ENCODE results near the gene ZNF614.
"Not testable (repeated sequence)": the region's sequence is repeated elsewhere in the genome, so short reads cannot be mapped to it uniquely, and the experiment has no call there.

Gene ZNF614

DNA sequence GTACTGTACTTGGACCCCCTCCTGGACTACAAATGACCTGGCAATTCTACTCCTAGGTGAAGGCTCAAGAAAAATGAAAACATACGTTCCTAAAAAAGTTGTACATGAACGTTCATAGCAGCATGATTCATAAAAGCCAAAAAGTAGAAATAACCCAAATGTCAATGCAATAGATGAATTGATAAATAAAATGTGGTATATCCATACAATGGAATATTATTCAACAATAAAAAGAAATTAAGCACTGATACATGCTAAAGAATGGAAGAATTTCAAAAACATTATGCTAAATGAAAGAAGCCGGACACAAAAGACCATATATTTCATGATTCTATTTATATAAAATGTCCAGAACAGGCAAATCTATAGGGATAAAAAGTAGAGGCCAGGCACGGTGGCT is 11.0 kb upstream of the ZNF614 start:
- Histone ChIP-seq H2BK12ac (ENCODE audit: low read length) (no peak overlapping the region), H3K9ac (ENCODE audit: low read depth, low read length, poor library complexity) (no peak overlapping the region), H2AFZ (ENCODE audit: low read length) (no peak overlapping the region), H3K27me3 (ENCODE audit: control insufficient read depth in 3 of 3, insufficient read depth in 3 of 3, low read depth in 1 of 3, low read length in 3 of 3) (no peaks in the 10 kb centered on the region), H3K27ac (replicated peaks; ENCODE audit: low read length) (no peak overlapping the region), H3K4me1 (ENCODE audit: control insufficient read depth in 2 of 2, insufficient read depth in 1 of 2, low read depth in 1 of 2, low read length in 2 of 2) (no peaks in the 10 kb centered on the region), H4K91ac (ENCODE audit: low read depth, low read length, poor library complexity) (no peak overlapping the region), H2BK5ac (ENCODE audit: low read length) (no peak overlapping the region), H3K4me2 (ENCODE audit: insufficient read depth, low read length, poor library complexity, severe bottlenecking) (no peak overlapping the region), H2AK5ac (ENCODE audit: low read depth, low read length) (no peak overlapping the region), H3K79me1 (ENCODE audit: low read depth, low read length) (no peaks in the 10 kb centered on the region), H3K18ac (ENCODE audit: low read length) (no peak overlapping the region), H3K4ac (ENCODE audit: low read length) (no peak overlapping the region), H3K14ac (ENCODE audit: low read length) (no peak overlapping the region), H3K4me3 (ENCODE audit: low read length in 2 of 2) (no peak overlapping the region), H2BK15ac (ENCODE audit: low read length) (no peak overlapping the region), H4K8ac (ENCODE audit: low read depth, low read length) (no peak overlapping the region), H2BK120ac (ENCODE audit: low read depth, low read length) (no peak overlapping the region), H3K9me3 (replicated peaks in 1 of 2; ENCODE audit: control insufficient read depth in 2 of 2, insufficient read depth in 1 of 2, low read depth in 1 of 2, low read length in 2 of 2) (peaks cover 37 to 90% of the 10 kb centered on the region in 2 donors), H3K36me3 (replicated peaks in 1 of 2; ENCODE audit: control insufficient read depth in 2 of 2, insufficient read depth in 2 of 2, low read length in 2 of 2) (peaks cover 42 to 90% of the 10 kb centered on the region in 2 donors), H3K23ac (ENCODE audit: low read depth, low read length, poor library complexity) (no peak overlapping the region)
- no CpG with 5 or more reads among the region's 4 CpGs for WGBS, 2 donors (ENCODE audit: extremely low coverage in 2 of 2, insufficient read length in 2 of 2, insufficient replicate concordance in 1 of 2)
- DNase-seq (ENCODE audit: low spot score), result no peak

DNA sequence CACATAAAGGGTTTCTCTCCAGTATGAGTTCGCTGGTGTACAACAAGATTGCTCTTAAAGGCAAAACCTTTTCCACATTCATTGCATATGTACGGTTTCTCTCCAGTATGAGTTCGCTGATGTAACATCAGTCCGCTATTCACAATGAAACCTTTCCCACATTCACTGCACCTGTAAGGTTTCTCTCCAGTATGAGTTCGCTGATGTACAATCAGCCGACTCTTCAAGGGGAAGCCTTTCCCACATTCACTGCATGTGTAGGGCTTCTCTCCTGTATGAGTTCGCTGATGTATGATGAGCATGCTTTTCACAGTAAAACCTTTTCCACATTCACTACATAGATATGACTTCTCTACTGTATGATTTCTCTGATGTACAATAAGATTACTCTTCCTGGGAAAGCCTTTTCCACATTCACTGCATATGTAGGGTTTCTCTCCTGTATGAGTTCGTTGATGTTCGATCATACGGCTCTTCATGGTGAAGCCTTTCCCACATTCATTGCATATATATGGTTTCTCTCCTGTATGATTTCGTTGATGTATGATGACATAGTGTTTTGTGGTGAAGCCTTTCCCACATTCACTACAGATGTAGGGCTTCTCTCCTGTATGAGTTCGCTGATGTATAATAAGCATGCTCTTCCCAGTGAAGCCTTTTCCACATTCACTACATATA is 6.0 kb upstream of the ZNF614 start:
- no peak overlapping the region for H3K9ac ChIP-seq (ENCODE audit: low read depth, low read length, poor library complexity)
- H4K8ac ChIP-seq (ENCODE audit: low read depth, low read length), result no peak overlapping the region
- no peak overlapping the region for H2BK5ac ChIP-seq (ENCODE audit: low read length)
- H3K4ac ChIP-seq (ENCODE audit: low read length), result no peak overlapping the region
- no peak overlapping the region for H3K23ac ChIP-seq (ENCODE audit: low read depth, low read length, poor library complexity)
- peaks cover 36 to 82% of the 10 kb centered on the region in 2 donors for H3K36me3 ChIP-seq (replicated peaks in 1 of 2; ENCODE audit: control insufficient read depth in 2 of 2, insufficient read depth in 2 of 2, low read length in 2 of 2)
- H3K79me1 ChIP-seq (ENCODE audit: low read depth, low read length), result no peaks in the 10 kb centered on the region
- H3K14ac ChIP-seq (ENCODE audit: low read length), result no peak overlapping the region
- no peak overlapping the region for H2BK120ac ChIP-seq (ENCODE audit: low read depth, low read length)
- no peaks in the 10 kb centered on the region for H3K27me3 ChIP-seq (ENCODE audit: control insufficient read depth in 3 of 3, insufficient read depth in 3 of 3, low read depth in 1 of 3, low read length in 3 of 3)
- WGBS, 2 donors (ENCODE audit: extremely low coverage in 2 of 2, insufficient read length in 2 of 2, insufficient replicate concordance in 1 of 2), result no CpG with 5 or more reads among the region's 12 CpGs
- no peak overlapping the region for H3K18ac ChIP-seq (ENCODE audit: low read length)
- no peak overlapping the region for H3K4me3 ChIP-seq (ENCODE audit: low read length in 2 of 2)
- no peak overlapping the region for H2AFZ ChIP-seq (ENCODE audit: low read length)
- no peak overlapping the region for H2BK15ac ChIP-seq (ENCODE audit: low read length)
- H3K27ac ChIP-seq (replicated peaks; ENCODE audit: low read length), result no peak overlapping the region
- no peak overlapping the region for H2AK5ac ChIP-seq (ENCODE audit: low read depth, low read length)
- H3K4me2 ChIP-seq (ENCODE audit: insufficient read depth, low read length, poor library complexity, severe bottlenecking), result no peak overlapping the region
- peaks cover 46 to 98% of the 10 kb centered on the region in 2 donors for H3K9me3 ChIP-seq (replicated peaks in 1 of 2; ENCODE audit: control insufficient read depth in 2 of 2, insufficient read depth in 1 of 2, low read depth in 1 of 2, low read length in 2 of 2)
- H2BK12ac ChIP-seq (ENCODE audit: low read length), result no peak overlapping the region
- H4K91ac ChIP-seq (ENCODE audit: low read depth, low read length, poor library complexity), result no peak overlapping the region
- H3K4me1 ChIP-seq (ENCODE audit: control insufficient read depth in 2 of 2, insufficient read depth in 1 of 2, low read depth in 1 of 2, low read length in 2 of 2), result no peaks in the 10 kb centered on the region
- DNase-seq (ENCODE audit: low spot score), result no peak

GRCh38 chr19:52028780-52029123 is 573 bp upstream of the ZNF614 start:
- Histone ChIP-seq H2BK15ac (ENCODE audit: low read length) (no peak overlapping the region), H3K79me1 (ENCODE audit: low read depth, low read length) (peaks cover 2% of the 10 kb centered on the region), H2AFZ (ENCODE audit: low read length) (peak overlapping the region; percentile 95), H3K4me2 (ENCODE audit: insufficient read depth, low read length, poor library complexity, severe bottlenecking) (peak overlapping the region; percentile 65), H3K9me3 (replicated peaks in 1 of 2; ENCODE audit: control insufficient read depth in 2 of 2, insufficient read depth in 1 of 2, low read depth in 1 of 2, low read length in 2 of 2) (peaks cover 13 to 80% of the 10 kb centered on the region in 2 donors), H2BK12ac (ENCODE audit: low read length) (no peak overlapping the region), H3K4ac (ENCODE audit: low read length) (no peak overlapping the region), H4K91ac (ENCODE audit: low read depth, low read length, poor library complexity) (no peak overlapping the region), H3K4me1 (ENCODE audit: control insufficient read depth in 2 of 2, insufficient read depth in 1 of 2, low read depth in 1 of 2, low read length in 2 of 2) (no peaks in the 10 kb centered on the region), H3K14ac (ENCODE audit: low read length) (no peak overlapping the region), H2BK5ac (ENCODE audit: low read length) (peak overlapping the region; percentile 76), H2BK120ac (ENCODE audit: low read depth, low read length) (no peak overlapping the region), H2AK5ac (ENCODE audit: low read depth, low read length) (no peak overlapping the region), H3K9ac (ENCODE audit: low read depth, low read length, poor library complexity) (no peak overlapping the region), H3K18ac (ENCODE audit: low read length) (peak overlapping the region; percentile 88), H3K23ac (ENCODE audit: low read depth, low read length, poor library complexity) (no peak overlapping the region), H4K8ac (ENCODE audit: low read depth, low read length) (no peak overlapping the region), H3K36me3 (replicated peaks in 1 of 2; ENCODE audit: control insufficient read depth in 2 of 2, insufficient read depth in 2 of 2, low read length in 2 of 2) (peaks cover 16 to 54% of the 10 kb centered on the region in 2 donors), H3K4me3 (ENCODE audit: low read length in 2 of 2) (peak overlapping the region; percentile 84 to 99), H3K27me3 (ENCODE audit: control insufficient read depth in 3 of 3, insufficient read depth in 3 of 3, low read depth in 1 of 3, low read length in 3 of 3) (no peaks in the 10 kb centered on the region), H3K27ac (replicated peaks; ENCODE audit: low read length) (peak overlapping the region; percentile 88)
- no peak for DNase-seq (ENCODE audit: low spot score)
- no CpG with 5 or more reads among the region's 5 CpGs for WGBS, 2 donors (ENCODE audit: extremely low coverage in 2 of 2, insufficient read length in 2 of 2, insufficient replicate concordance in 1 of 2)

GRCh38 chr19:52026255-52026990 is 1.8 kb downstream of the ZNF614 start:
- not testable (repeated sequence) for H2BK15ac ChIP-seq (ENCODE audit: low read length); H3K4me2 ChIP-seq (ENCODE audit: insufficient read depth, low read length, poor library complexity, severe bottlenecking); H3K9ac ChIP-seq (ENCODE audit: low read depth, low read length, poor library complexity); H3K79me1 ChIP-seq (ENCODE audit: low read depth, low read length); H3K18ac ChIP-seq (ENCODE audit: low read length); H2BK12ac ChIP-seq (ENCODE audit: low read length); H4K91ac ChIP-seq (ENCODE audit: low read depth, low read length, poor library complexity); H3K23ac ChIP-seq (ENCODE audit: low read depth, low read length, poor library complexity); H2AFZ ChIP-seq (ENCODE audit: low read length); H2BK120ac ChIP-seq (ENCODE audit: low read depth, low read length); H3K4me1 ChIP-seq (ENCODE audit: control insufficient read depth in 2 of 2, insufficient read depth in 1 of 2, low read depth in 1 of 2, low read length in 2 of 2); H3K27ac ChIP-seq (replicated peaks; ENCODE audit: low read length); H2BK5ac ChIP-seq (ENCODE audit: low read length); H3K4me3 ChIP-seq (ENCODE audit: low read length in 2 of 2); H4K8ac ChIP-seq (ENCODE audit: low read depth, low read length); H3K14ac ChIP-seq (ENCODE audit: low read length); H2AK5ac ChIP-seq (ENCODE audit: low read depth, low read length); DNase-seq (ENCODE audit: low spot score); H3K27me3 ChIP-seq (ENCODE audit: control insufficient read depth in 3 of 3, insufficient read depth in 3 of 3, low read depth in 1 of 3, low read length in 3 of 3); H3K4ac ChIP-seq (ENCODE audit: low read length)
- WGBS, 2 donors (ENCODE audit: extremely low coverage in 2 of 2, insufficient read length in 2 of 2, insufficient replicate concordance in 1 of 2), result no CpG with 5 or more reads among the region's 15 CpGs
- Histone ChIP-seq H3K36me3 (replicated peaks in 1 of 2; ENCODE audit: control insufficient read depth in 2 of 2, insufficient read depth in 2 of 2, low read length in 2 of 2) (peaks cover 16 to 51% of the 10 kb centered on the region in 2 donors), H3K9me3 (replicated peaks in 1 of 2; ENCODE audit: control insufficient read depth in 2 of 2, insufficient read depth in 1 of 2, low read depth in 1 of 2, low read length in 2 of 2) (peaks cover 12 to 76% of the 10 kb centered on the region in 2 donors)
